DND-41 (cell line): Measurements from ENCODE around the gene GUCA2B.

Experiments used
- ATAC-seq: fragments of 200-7000 bp; cut with Tn5 transposase; 3 replicates; pipeline ENCODE4 v1.9.1; 2021; ENCODE audit warnings: low read depth; ENCODE audit not compliant: insufficient read depth
- DNase-seq: peaks from one replicate; pipeline ENCODE4 v3.0.0-alpha.2; 2020
- H2AFZ ChIP-seq: 2 replicates; pipeline ENCODE4 v1.6.0; 2012; ENCODE audit warnings: low read depth, low read length
- H3K27ac ChIP-seq: 2 replicates; pipeline ENCODE4 v1.5.1; 2012; ENCODE audit warnings: low read length, inconsistent platforms
- H3K27me3 ChIP-seq: fragments of 200-600 bp; sonication (generic); 2 replicates; pipeline ENCODE4 v1.6.0; 2012; ENCODE audit warnings: low read length, mild to moderate bottlenecking, inconsistent platforms; ENCODE audit not compliant: insufficient read depth, poor library complexity
- H3K36me3 ChIP-seq: 2 replicates; pipeline ENCODE4 v1.5.1; 2012; ENCODE audit warnings: low read length, inconsistent platforms; ENCODE audit not compliant: insufficient read depth
- H3K4me1 ChIP-seq: 2 replicates; pipeline ENCODE4 v1.5.1; 2012; ENCODE audit warnings: mild to moderate bottlenecking, low read length; ENCODE audit not compliant: insufficient read depth
- H3K4me2 ChIP-seq: 2 replicates; pipeline ENCODE4 v1.6.0; 2012; ENCODE audit warnings: mild to moderate bottlenecking, moderate library complexity, low read length, inconsistent platforms; ENCODE audit not compliant: insufficient read depth
- H3K4me3 ChIP-seq, 2 experiments: fragments of 200-600 bp in 1 of 2; shearing (Covaris generic) in 1 of 2; 2 replicates each; pipeline ENCODE4 v1.5.1; 2012 to 2016; ENCODE audit warnings: inconsistent platforms in 2 of 2, low read length in 2 of 2, mild to moderate bottlenecking in 2 of 2, low read depth in 1 of 2, moderate library complexity in 1 of 2
- H3K79me2 ChIP-seq: 2 replicates; pipeline ENCODE4 v1.6.0; 2012; ENCODE audit warnings: low read length, inconsistent platforms; ENCODE audit not compliant: insufficient read depth
- H3K9ac ChIP-seq: 2 replicates; pipeline ENCODE4 v1.6.0; 2012; ENCODE audit warnings: low read depth, mild to moderate bottlenecking, inconsistent platforms, low read length, moderate library complexity
- H3K9me3 ChIP-seq: 2 replicates; pipeline ENCODE4 v1.5.1; 2012; ENCODE audit warnings: low read length, moderate library complexity, mild to moderate bottlenecking, inconsistent platforms; ENCODE audit not compliant: insufficient read depth, severe bottlenecking
- H4K20me1 ChIP-seq: 2 replicates; pipeline ENCODE4 v1.6.0; 2012; ENCODE audit warnings: low read length; ENCODE audit not compliant: insufficient read depth
- EZH2 ChIP-seq: IDR thresholded peaks from 3 replicates; pipeline ENCODE4 v1.6.1; 2012; ENCODE audit warnings: borderline replicate concordance, low read depth, mild to moderate bottlenecking, moderate library complexity, low read length, inconsistent platforms; ENCODE audit not compliant: severe bottlenecking
- TF ChIP-seq, protein P1 (sequence below): IDR thresholded peaks from 2 replicates; pipeline ENCODE4 v1.5.1; 2012; ENCODE audit warnings: borderline replicate concordance, low read length, moderate library complexity, mild to moderate bottlenecking; ENCODE audit not compliant: poor library complexity, severe bottlenecking; ENCODE audit errors: extremely low read depth

The GUCA2B gene

DNA sequence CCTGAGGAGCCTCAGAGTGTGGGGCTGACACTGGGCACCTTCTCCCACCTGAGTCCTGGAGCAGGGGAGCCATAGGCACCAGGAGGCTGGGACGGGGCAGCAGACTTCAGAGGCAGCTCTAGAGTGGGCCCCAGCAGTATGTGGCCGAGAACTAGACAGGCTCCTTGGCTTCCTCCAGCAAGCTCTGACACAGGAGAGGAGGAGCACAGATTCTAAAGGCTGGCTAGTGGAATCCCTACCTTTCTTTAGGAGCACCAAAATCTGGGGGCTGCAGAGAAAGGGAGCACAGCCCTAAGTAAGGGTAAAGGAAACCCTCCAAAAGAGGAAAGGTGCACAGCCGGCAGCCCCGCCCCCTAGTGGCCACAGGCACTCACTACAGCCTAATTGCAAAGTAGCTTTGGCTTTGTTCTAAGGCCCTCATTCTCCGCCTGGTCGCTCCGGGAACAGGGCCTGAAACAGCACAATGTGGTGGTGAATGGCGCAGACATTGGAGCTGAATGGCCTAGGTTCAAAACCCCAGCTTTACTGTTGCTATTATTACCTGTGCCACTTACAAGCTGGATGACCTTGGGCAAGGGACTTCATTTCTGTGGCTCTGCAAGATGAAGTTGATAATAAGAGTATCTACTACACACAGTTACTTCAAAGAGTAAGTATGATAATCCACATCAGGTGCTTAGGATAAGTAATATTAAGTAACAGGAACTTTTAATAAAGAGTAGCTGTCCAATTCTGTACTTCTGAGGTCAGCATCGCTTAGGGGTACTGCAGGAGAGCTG is 20.1 kb downstream of the GUCA2B start:
- Histone ChIP-seq H3K9ac (no peak overlapping the region), H3K4me1 (no peaks in the 10 kb centered on the region), H3K27ac (0 out of 2 replicates have a peak overlapping the region, but pooled peaks have one; percentile 11), H3K79me2 (no peaks in the 10 kb centered on the region), H4K20me1 (no peaks in the 10 kb centered on the region), H2AFZ (no peak overlapping the region), H3K36me3 (no peaks in the 10 kb centered on the region), H3K4me3 (no peak overlapping the region), H3K9me3 (no peaks in the 10 kb centered on the region), H3K4me2 (no peak overlapping the region), H3K27me3 (no peaks in the 10 kb centered on the region)
- TF ChIP-seq, protein P1, sequence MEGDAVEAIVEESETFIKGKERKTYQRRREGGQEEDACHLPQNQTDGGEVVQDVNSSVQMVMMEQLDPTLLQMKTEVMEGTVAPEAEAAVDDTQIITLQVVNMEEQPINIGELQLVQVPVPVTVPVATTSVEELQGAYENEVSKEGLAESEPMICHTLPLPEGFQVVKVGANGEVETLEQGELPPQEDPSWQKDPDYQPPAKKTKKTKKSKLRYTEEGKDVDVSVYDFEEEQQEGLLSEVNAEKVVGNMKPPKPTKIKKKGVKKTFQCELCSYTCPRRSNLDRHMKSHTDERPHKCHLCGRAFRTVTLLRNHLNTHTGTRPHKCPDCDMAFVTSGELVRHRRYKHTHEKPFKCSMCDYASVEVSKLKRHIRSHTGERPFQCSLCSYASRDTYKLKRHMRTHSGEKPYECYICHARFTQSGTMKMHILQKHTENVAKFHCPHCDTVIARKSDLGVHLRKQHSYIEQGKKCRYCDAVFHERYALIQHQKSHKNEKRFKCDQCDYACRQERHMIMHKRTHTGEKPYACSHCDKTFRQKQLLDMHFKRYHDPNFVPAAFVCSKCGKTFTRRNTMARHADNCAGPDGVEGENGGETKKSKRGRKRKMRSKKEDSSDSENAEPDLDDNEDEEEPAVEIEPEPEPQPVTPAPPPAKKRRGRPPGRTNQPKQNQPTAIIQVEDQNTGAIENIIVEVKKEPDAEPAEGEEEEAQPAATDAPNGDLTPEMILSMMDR: peak; percentile 97
- no peak for TF ChIP-seq EZH2
- DNase-seq (peak; percentile 75), ATAC-seq (peak; percentile 83)

DNA sequence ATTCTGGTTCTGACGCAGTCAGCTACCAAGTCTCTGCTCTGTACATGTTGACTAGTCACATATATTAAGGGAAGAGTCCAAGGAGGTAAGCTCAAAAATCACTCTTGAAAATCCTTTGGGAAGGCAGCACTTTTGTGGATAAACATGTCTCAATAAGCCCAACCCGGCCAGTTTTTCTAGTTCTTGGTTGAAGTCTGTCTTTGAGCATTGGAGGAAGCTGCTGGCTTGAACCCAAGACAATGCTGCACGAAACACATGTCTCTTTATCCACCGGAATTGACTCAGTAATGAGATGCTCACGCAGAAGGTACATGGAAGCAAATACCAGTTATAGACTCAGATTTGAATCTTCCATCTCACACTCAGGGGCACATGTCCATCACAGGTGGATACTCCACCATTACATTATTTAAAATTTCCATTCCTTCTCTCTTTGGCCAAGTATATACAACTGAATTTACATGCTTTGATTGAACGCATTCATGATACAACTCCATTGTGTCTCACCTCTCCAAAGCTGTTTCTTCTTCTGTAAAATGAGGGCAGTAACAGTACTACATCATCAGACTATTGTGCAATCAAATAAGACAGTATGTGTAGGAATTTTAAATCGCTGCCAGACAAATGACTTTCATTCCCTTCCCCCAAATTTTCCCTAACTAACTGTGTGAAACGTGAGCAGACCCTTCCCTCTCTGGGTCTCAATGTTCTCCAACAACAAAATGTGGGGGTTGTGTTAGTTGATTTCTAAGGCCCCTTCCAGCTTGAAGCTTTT is 20.9 kb downstream of the GUCA2B start:
- no peak overlapping the region for H2AFZ ChIP-seq
- no peak overlapping the region for H3K4me2 ChIP-seq
- no peak overlapping the region for H3K27ac ChIP-seq
- ATAC-seq: no peak
- H3K9me3 ChIP-seq: no peaks in the 10 kb centered on the region
- H3K27me3 ChIP-seq: no peaks in the 10 kb centered on the region
- H3K4me3 ChIP-seq: no peak overlapping the region
- TF ChIP-seq, protein P1: no peak
- TF ChIP-seq EZH2: no peak
- H4K20me1 ChIP-seq: no peaks in the 10 kb centered on the region
- H3K79me2 ChIP-seq: no peaks in the 10 kb centered on the region
- H3K9ac ChIP-seq: no peak overlapping the region
- no peaks in the 10 kb centered on the region for H3K4me1 ChIP-seq
- no peaks in the 10 kb centered on the region; the same call in 1 of the 2 replicates for H3K36me3 ChIP-seq
- no peak for DNase-seq

DNA sequence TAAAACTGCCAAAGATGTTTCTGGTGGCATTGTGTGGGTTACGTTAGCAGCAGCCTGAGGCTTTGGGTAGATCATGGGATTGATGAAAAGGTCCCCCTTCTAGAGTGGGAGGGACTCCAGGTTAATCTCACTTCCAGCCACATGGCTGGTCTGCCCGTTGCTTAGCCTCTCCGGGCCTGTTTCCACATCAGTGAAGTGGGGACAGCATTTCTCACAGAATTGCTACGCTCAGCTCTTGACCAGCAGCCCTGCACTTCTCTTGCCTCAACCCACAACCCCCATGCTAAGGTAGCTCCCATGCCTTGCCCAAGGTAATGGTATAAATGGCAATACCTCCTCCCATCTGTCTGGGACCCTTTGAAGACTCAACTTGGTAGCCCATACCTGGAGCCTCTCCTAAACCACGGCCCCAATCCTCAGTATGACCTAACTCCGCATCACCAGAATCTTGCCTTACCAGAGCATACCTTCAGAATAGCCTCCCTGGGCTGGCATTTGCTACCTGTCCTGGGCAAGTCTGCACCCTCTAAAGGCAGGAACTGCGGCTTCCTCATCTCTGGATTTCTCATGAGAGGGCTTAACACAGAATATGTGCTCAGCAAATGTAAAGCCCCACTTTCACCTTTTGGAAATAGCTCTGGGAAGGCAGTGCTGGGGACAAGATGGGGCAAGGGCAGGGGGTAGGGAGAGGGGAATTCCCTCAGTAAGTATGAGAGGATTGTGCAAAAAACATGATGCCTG is 22.3 kb downstream of the GUCA2B start:
- Histone ChIP-seq H3K36me3 (peaks cover 12% of the 10 kb centered on the region), H3K27ac (no peak overlapping the region), H3K9me3 (no peaks in the 10 kb centered on the region), H3K4me1 (no peaks in the 10 kb centered on the region), H4K20me1 (no peaks in the 10 kb centered on the region), H3K4me2 (no peak overlapping the region), H3K4me3 (no peak overlapping the region), H2AFZ (no peak overlapping the region), H3K9ac (no peak overlapping the region), H3K79me2 (no peaks in the 10 kb centered on the region), H3K27me3 (no peaks in the 10 kb centered on the region)
- ATAC-seq (no peak), DNase-seq (no peak)
- TF ChIP-seq EZH2: no peak
- TF ChIP-seq, protein P1: no peak
